Vagina (tissue), 2 donors: Measurements from ENCODE around the gene UROS. TPM values are rescaled to one million over a fixed set of nuclear protein-coding genes. Genes with fewer than 3 reads are reported as not detected.

Experiments
- DNase-seq, 2 donors: peaks; one replicate each; pipeline ENCODE4 v3.0.0-alpha.2; 2017; ENCODE audit errors: extremely low spot score in 2 of 2
- H3K27ac ChIP-seq: fragments of 200-600 bp; sonication (generic); one replicate; pipeline ENCODE4 v1.5.1; 2019
- H3K27me3 ChIP-seq: fragments of 200-600 bp; sonication (generic); one replicate; pipeline ENCODE4 v1.5.1; 2019
- H3K36me3 ChIP-seq, 2 donors: fragments of 200-600 bp; sonication (generic); one replicate each; pipeline ENCODE4 v1.5.1; 2017 to 2019
- H3K4me1 ChIP-seq: fragments of 200-600 bp; sonication (generic); one replicate; pipeline ENCODE4 v1.5.1; 2019
- H3K4me3 ChIP-seq, 2 donors: fragments of 200-600 bp; sonication (generic); 1 replicate in 1 of 2; 2 replicates in 1 of 2; pipeline ENCODE4 v1.5.1; 2016 to 2019
- H3K9me3 ChIP-seq: fragments of 200-600 bp; sonication (generic); one replicate; pipeline ENCODE4 v1.5.1; 2019
- POLR2A ChIP-seq, 2 donors: fragments of 450-650 bp; IDR thresholded peaks; one replicate each; pipeline ENCODE4 v1.6.1; 2017; ENCODE audit warnings: antibody characterized with exemption in 2 of 2, mild to moderate bottlenecking in 2 of 2, moderate library complexity in 2 of 2
- POLR2AphosphoS5 ChIP-seq, 2 donors: sonication (generic); formaldehyde crosslinking; IDR thresholded peaks; one replicate each; pipeline ENCODE4 v1.9.0; 2017; ENCODE audit warnings: antibody characterized with exemption in 2 of 2, mild to moderate bottlenecking in 2 of 2, low read depth in 1 of 2; ENCODE audit not compliant: insufficient read depth in 1 of 2
- intact Hi-C: fragments of 100-400 bp; cut with DNase I; formaldehyde crosslinking; loops from one replicate; pipeline ENCODE4 v1.15.1; 2023
- total RNA-seq: library from RNA; depleted of rRNA; stranded (reverse); fragments of >200 nt; gene quantifications from one replicate; pipeline ENCODE4 v1.2.3, GENCODE V29; 2016
- TF ChIP-seq, protein P1 (sequence below), 3 experiments: fragments of 450-650 bp in 2 of 3; fragments of 200-600 bp in 1 of 3; sonication (generic) in 1 of 3; IDR thresholded peaks; one replicate each; pipeline ENCODE4 v1.5.1; 2017 to 2019; ENCODE audit warnings: antibody characterized with exemption in 3 of 3, mild to moderate bottlenecking in 2 of 3, moderate library complexity in 2 of 3

UROS gene
- total RNA-seq, 1 donor from 2014 or later, result 20.9 TPM

DNA sequence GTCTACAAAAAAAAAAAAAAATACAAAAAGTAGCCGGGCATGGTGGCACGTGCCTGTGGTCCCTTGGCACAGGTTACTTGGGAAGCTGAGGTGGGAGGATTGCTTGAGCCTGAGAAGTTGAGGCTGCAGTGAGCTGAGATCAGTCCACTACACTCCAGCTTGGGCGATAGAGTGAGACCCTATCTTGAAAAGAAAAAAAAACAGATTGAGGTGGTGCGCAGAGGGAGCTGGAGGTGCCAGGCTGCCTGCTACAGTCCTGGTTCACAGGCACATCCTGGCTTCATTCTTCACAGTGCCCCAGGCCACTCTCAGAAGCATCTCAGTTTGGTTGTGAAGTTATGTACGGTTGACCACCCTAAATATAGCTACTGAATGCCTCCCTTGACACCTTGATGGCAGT, 52.2 kb downstream of the UROS start:
- Histone ChIP-seq H3K27me3 (no peaks in the 10 kb centered on the region), H3K4me1 (no peaks in the 10 kb centered on the region), H3K36me3 (peaks cover 0 to 4% of the 10 kb centered on the region in 2 donors), H3K27ac (no peak overlapping the region), H3K9me3 (no peaks in the 10 kb centered on the region), H3K4me3 (no peak overlapping the region)
- intact Hi-C loops, result no loop called here
- DNase-seq, result no peak
- TF ChIP-seq POLR2AphosphoS5 (IDR thresholded peaks at IDR 0.05; ENCODE audit: insufficient read depth in 1 of 2, low read depth in 1 of 2) (no peak), POLR2A (IDR thresholded peaks at IDR 0.05) (no peak)
- TF ChIP-seq, protein P1, sequence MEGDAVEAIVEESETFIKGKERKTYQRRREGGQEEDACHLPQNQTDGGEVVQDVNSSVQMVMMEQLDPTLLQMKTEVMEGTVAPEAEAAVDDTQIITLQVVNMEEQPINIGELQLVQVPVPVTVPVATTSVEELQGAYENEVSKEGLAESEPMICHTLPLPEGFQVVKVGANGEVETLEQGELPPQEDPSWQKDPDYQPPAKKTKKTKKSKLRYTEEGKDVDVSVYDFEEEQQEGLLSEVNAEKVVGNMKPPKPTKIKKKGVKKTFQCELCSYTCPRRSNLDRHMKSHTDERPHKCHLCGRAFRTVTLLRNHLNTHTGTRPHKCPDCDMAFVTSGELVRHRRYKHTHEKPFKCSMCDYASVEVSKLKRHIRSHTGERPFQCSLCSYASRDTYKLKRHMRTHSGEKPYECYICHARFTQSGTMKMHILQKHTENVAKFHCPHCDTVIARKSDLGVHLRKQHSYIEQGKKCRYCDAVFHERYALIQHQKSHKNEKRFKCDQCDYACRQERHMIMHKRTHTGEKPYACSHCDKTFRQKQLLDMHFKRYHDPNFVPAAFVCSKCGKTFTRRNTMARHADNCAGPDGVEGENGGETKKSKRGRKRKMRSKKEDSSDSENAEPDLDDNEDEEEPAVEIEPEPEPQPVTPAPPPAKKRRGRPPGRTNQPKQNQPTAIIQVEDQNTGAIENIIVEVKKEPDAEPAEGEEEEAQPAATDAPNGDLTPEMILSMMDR (IDR thresholded peaks at IDR 0.05), result no peak

DNA sequence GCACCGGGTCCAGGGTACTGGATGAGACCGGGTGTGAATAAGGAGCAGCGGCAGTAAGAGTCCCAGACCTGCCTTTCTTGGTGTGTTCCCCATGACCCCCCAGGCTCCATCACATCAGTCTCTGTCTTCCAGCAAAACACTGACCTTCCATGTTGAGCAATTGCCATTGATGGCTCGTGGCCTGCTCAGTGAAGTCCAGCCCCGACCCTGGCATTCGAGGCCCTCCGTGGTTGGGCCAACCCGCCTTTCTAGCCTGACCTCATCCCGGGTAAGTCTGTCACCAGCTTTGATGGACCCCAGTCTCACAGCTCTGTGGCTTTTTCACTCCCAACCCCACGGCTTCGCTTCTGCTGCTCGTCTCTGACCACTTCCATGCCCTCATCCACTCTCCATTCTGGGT, 53.9 kb downstream of the UROS start:
- intact Hi-C loops, result no loop called here
- Histone ChIP-seq H3K27ac (no peak overlapping the region), H3K27me3 (no peaks in the 10 kb centered on the region), H3K4me1 (no peaks in the 10 kb centered on the region), H3K9me3 (no peaks in the 10 kb centered on the region), H3K36me3 (peaks cover 0 to 18% of the 10 kb centered on the region in 2 donors), H3K4me3 (no peak overlapping the region)
- no peak for DNase-seq
- TF ChIP-seq, protein P1 (IDR thresholded peaks at IDR 0.05), result no peak
- TF ChIP-seq POLR2AphosphoS5 (IDR thresholded peaks at IDR 0.05; ENCODE audit: insufficient read depth in 1 of 2, low read depth in 1 of 2) (no peak), POLR2A (IDR thresholded peaks at IDR 0.05) (no peak)

DNA sequence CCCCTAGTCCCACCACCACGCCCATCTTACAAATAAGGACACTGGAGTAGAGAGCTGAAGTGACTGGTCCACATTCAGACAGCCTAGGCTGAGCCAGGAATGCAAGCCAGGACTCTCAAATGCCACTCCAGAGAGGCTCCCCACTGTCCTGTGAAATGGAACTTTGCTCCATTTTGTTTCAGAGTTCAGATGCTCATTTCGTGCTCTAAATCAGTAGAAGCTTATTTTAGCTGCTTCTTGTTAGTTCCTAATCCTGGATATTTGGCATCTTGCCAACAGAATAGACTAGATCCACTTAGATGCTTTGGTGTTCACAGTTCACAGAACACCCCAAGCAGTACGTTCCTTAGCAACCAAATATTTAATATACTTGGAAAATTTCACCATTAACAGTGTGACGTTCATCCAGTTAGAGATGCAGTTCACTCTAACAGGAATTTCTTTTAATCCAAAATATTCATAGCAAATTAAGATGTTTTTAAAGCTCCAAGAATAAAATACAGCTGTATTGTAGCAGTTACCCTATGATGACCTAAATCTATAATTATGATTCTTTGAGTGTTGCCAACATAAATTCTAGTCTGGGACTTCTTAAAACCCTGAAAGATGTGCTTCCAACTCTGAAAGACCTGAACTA, 54.7 kb downstream of the UROS start:
- Histone ChIP-seq H3K9me3 (no peaks in the 10 kb centered on the region), H3K36me3 (peaks cover 0 to 26% of the 10 kb centered on the region in 2 donors), H3K4me1 (no peaks in the 10 kb centered on the region), H3K27me3 (no peaks in the 10 kb centered on the region), H3K4me3 (no peak overlapping the region), H3K27ac (no peak overlapping the region)
- no peak for TF ChIP-seq POLR2A (IDR thresholded peaks at IDR 0.05)
- TF ChIP-seq, protein P1 (IDR thresholded peaks at IDR 0.05), result no peak
- TF ChIP-seq POLR2AphosphoS5 (IDR thresholded peaks at IDR 0.05; ENCODE audit: insufficient read depth in 1 of 2, low read depth in 1 of 2), result no peak
- no peak for DNase-seq
- intact Hi-C loops, result no loop called here

DNA sequence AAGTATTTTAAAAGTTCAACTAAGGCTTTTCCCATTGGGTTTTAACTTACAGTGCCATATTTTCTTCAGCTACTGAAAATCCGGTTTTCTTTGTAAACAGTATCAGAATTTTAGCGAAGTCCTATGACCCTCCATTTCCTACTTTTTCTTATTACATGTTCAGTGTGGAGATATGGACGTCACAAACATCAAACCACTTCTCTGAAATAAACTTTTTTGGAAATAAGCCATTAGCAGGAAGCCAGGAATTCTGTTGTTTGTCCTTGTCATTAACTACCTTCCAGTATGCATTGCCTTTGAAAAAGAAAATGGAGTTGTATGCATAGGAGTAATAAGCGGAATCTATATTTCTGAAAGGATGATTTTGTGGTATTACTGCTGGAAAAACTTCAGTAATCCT, 56.5 kb downstream of the UROS start:
- TF ChIP-seq, protein P1 (IDR thresholded peaks at IDR 0.05), result no peak
- TF ChIP-seq POLR2AphosphoS5 (IDR thresholded peaks at IDR 0.05; ENCODE audit: insufficient read depth in 1 of 2, low read depth in 1 of 2), result no peak
- no peak for TF ChIP-seq POLR2A (IDR thresholded peaks at IDR 0.05)
- H3K9me3 ChIP-seq, result no peaks in the 10 kb centered on the region
- H3K4me1 ChIP-seq, result no peaks in the 10 kb centered on the region
- H3K27me3 ChIP-seq, result no peaks in the 10 kb centered on the region
- H3K4me3 ChIP-seq, result no peak overlapping the region
- H3K36me3 ChIP-seq, result peaks cover 0 to 37% of the 10 kb centered on the region in 2 donors
- DNase-seq, result no peak
- H3K27ac ChIP-seq, result no peak overlapping the region
- intact Hi-C loops, result no loop called here

DNA sequence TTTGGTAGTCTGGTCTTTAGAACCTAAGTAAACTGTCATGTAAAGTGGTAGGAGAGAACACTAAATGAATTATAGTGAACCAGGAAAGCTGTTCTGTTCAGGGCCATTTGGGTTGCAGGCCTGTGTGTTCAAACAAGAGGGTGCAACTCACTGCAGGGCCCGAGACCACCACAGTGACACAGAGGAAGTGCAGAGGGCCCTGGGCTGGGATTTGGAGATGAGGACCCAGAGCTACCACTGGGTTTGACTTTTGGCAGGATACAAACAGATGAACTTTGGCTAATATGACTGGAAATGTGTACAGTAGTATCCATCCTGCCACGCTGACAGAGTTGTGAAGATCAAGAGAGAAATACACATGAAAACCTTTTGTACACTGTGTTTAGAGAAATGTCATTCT, 57.2 kb downstream of the UROS start:
- Histone ChIP-seq H3K9me3 (no peaks in the 10 kb centered on the region), H3K27me3 (no peaks in the 10 kb centered on the region), H3K4me1 (no peaks in the 10 kb centered on the region), H3K36me3 (peaks cover 0 to 42% of the 10 kb centered on the region in 2 donors), H3K27ac (no peak overlapping the region), H3K4me3 (no peak overlapping the region)
- no peak for DNase-seq
- no peak for TF ChIP-seq POLR2A (IDR thresholded peaks at IDR 0.05)
- intact Hi-C loops, result no loop called here
